Measurements from ENCODE around the gene SH3GLB2. TPM values are rescaled to one million over a fixed set of nuclear protein-coding genes. Genes with fewer than 3 reads are reported as not detected.

The SH3GLB2 gene
- total and polyA plus RNA-seq, 2 of the 8 experiments (the other 6 are each of a cell fraction or from before 2014, with no cell fraction given): 52.7 to 79.9 TPM

DNA sequence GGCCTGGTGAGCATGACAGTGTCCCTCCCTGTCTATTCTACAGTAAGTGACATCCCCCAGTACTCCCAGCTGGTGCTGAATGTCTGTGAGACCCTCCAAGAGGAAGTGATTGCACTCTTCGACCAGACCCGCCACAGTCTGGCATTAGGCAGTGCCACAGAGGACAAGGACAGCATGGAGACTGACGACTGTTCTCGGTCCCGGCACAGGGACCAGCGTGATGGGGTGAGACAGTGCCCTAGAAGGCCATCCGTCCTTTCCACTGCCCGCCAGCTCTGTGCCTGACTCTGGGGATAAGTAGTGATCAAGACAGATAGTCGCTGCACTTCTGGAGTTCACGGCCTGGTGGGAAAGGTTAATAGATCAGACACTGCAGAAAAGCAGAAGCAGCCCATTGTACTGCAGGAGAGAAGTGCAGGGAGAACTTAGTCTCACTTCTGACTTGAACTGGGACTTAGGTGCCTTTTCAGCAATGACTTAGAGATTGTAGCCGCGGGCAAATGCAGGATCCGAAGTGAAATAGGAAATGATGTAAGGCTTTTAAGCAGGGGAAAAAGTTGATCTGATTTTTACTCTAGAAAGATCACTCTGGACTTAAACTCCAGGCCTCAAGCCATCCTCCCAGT lies 28.4 kb downstream of the SH3GLB2 start:
- no peak for FAIRE-seq
- no peak overlapping the region for H2AK5ac ChIP-seq (ENCODE audit: low read depth, low read length)
- no peak for TF ChIP-seq NANOG (IDR thresholded peaks at IDR 0.05; ENCODE audit: insufficient read depth, low read depth, low read length, poor library complexity, severe bottlenecking)
- TF ChIP-seq SIX5 (IDR thresholded peaks at IDR 0.05; ENCODE audit: low read depth, low read length): no peak
- TF ChIP-seq KDM5A (IDR thresholded peaks at IDR 0.05; ENCODE audit: low read length): no peak
- no peak for TF ChIP-seq TAF1 (IDR thresholded peaks at IDR 0.05; ENCODE audit: low read depth, low read length)
- no peak for TF ChIP-seq CTCF (IDR thresholded peaks at IDR 0.05; ENCODE audit: control extremely low read depth in 1 of 3, insufficient read depth in 1 of 3, low read depth in 1 of 3, low read length in 3 of 3)

More for the DNA sequence above, 28.4 kb downstream of the SH3GLB2 start:
- H3K9ac ChIP-seq (replicated peaks in 1 of 4; ENCODE audit: extremely low read depth in 1 of 4, low read depth in 3 of 4, low read length in 3 of 4): no peak overlapping the region
- H3K18ac ChIP-seq (ENCODE audit: extremely low read depth, low read length): no peak overlapping the region
- H2BK15ac ChIP-seq (ENCODE audit: low read length): no peak overlapping the region
- no peaks in the 10 kb centered on the region for H3K27me3 ChIP-seq (replicated peaks in 1 of 4; ENCODE audit: control insufficient read depth in 3 of 4, extremely low read depth in 1 of 4, insufficient read depth in 3 of 4, low read length in 3 of 4)
- H3K4me3 ChIP-seq (ENCODE audit: extremely low read depth in 1 of 4, insufficient read depth in 2 of 4, low read depth in 3 of 4, low read length in 4 of 4): no peak overlapping the region
- H3K4me2 ChIP-seq (ENCODE audit: insufficient read depth in 1 of 2, low read depth in 2 of 2, low read length in 2 of 2): no peak overlapping the region
- DNase-seq (ENCODE audit: low read depth in 1 of 2, low spot score in 2 of 2): no peak
- no peak overlapping the region for H2AFZ ChIP-seq (ENCODE audit: low read length)
- H4K20me1 ChIP-seq (replicated peaks in 1 of 2; ENCODE audit: control insufficient read depth in 1 of 2, insufficient read depth in 2 of 2, low read length in 2 of 2): peaks cover 9 to 10% of the 10 kb centered on the region in 2 experiments
- ChIA-PET POLR2A (ENCODE audit: partially characterized antibody) (interaction anchor here (0.9 to 2.5 kb wide), 2 partner anchors 9 to 15 kb away, joined by 3 to 11 read pairs; no protein-coding TSS in a partner anchor), CTCF (ENCODE audit: partially characterized antibody) (interaction anchor here (7.4 kb wide), 1 partner anchor 8 kb away, joined by 67 read pairs; no protein-coding TSS in a partner anchor)
- no peak overlapping the region for H2BK5ac ChIP-seq (ENCODE audit: low read depth, low read length)
- no peaks in the 10 kb centered on the region for H3K9me3 ChIP-seq (ENCODE audit: insufficient read depth in 2 of 2, low read depth in 1 of 2, low read length in 1 of 2)
- no peaks in the 10 kb centered on the region for H3K23me2 ChIP-seq (ENCODE audit: low read depth, low read length)
- H2BK20ac ChIP-seq (ENCODE audit: low read length): no peak overlapping the region
- no peaks in the 10 kb centered on the region for H3K79me1 ChIP-seq (ENCODE audit: low read depth, low read length)
- H3K4ac ChIP-seq (replicated peaks; ENCODE audit: insufficient read length, low read depth, low read length): no peak overlapping the region
- H4K91ac ChIP-seq (replicated peaks; ENCODE audit: insufficient read length, low read length): no peak overlapping the region
- H3K36me3 ChIP-seq (ENCODE audit: control insufficient read depth in 2 of 4, insufficient read depth in 4 of 4, low read length in 3 of 4): peaks cover 43 to 74% (median 68%) of the 10 kb centered on the region in 4 experiments
- H2BK12ac ChIP-seq (ENCODE audit: low read depth, low read length): no peak overlapping the region
- no peaks in the 10 kb centered on the region for H3K4me1 ChIP-seq (replicated peaks in 1 of 4; ENCODE audit: control insufficient read depth in 3 of 4, insufficient read depth in 4 of 4, low read length in 3 of 4)
- H3K27ac ChIP-seq (ENCODE audit: low read depth, low read length): no peak overlapping the region
- no peak overlapping the region for H3K56ac ChIP-seq (replicated peaks; ENCODE audit: insufficient read length, low read depth, low read length)
- no peak overlapping the region for H4K5ac ChIP-seq (ENCODE audit: insufficient read length, low read depth, low read length)
- no peak overlapping the region for H3K14ac ChIP-seq (ENCODE audit: insufficient read length)
- H4K8ac ChIP-seq (ENCODE audit: extremely low read depth, insufficient read depth, low read length): no peak overlapping the region
- 88% methylated on average over 13 of the region's 13 CpGs; no CpG with 5 or more reads in 1 of the 2 experiments for WGBS, 2 experiments (ENCODE audit: extremely low coverage in 1 of 2, insufficient coverage in 1 of 2, insufficient read length in 1 of 2, insufficient replicate concordance in 2 of 2, low coverage in 1 of 2, low lambda C conversion rate in 2 of 2, missing lambda C conversion rate in 1 of 2)
- H3K23ac ChIP-seq (ENCODE audit: insufficient read length): no peak overlapping the region
- H2BK120ac ChIP-seq (replicated peaks; ENCODE audit: low read depth, low read length): no peak overlapping the region
- no peaks in the 10 kb centered on the region for H3K79me2 ChIP-seq (ENCODE audit: control insufficient read depth in 1 of 2, insufficient read depth in 2 of 2, low read length in 2 of 2)
